ENCODE measurements around the gene ZNF785. TPM values are rescaled to one million over a fixed set of nuclear protein-coding genes. Genes with fewer than 3 reads are reported as not detected.
A peak's percentile ranks its signal among the peaks of the same experiment; 100 is the strongest.

The ZNF785 gene
- total and polyA plus RNA-seq, 2 of the 13 experiments (the other 11 are each of a cell fraction or from before 2014, with no cell fraction given), result 0.01 TPM; not detected in 1

- TF ChIP-seq NCOA2 (CRISPR knock-in tag; IDR thresholded peaks at IDR 0.05) (no peak), U2AF1 (optimal IDR thresholded peaks at IDR 0.05; ENCODE audit: low read depth, low read length) (no peak), TMF1 (CRISPR knock-in tag; IDR thresholded peaks at IDR 0.05; ENCODE audit: low read depth) (peak; percentile 39; the same call in 1 of the 2 replicates), MBD4 (IDR thresholded peaks at IDR 0.05; ENCODE audit: borderline replicate concordance, low read length) (no peak), CBFB (CRISPR knock-in tag; IDR thresholded peaks at IDR 0.05) (no peak; the same call in 1 of the 2 replicates), REPIN1 (CRISPR knock-in tag; IDR thresholded peaks at IDR 0.05; ENCODE audit: borderline replicate concordance, low read depth) (peak; percentile 77), TBP (CRISPR knock-in tag; IDR thresholded peaks at IDR 0.05) (no peak), ZNF788 (CRISPR knock-in tag; IDR thresholded peaks at IDR 0.05; ENCODE audit: borderline replicate concordance) (peak; percentile 46; the same call in 1 of the 2 replicates), PHF5A (CRISPR knock-in tag; IDR thresholded peaks at IDR 0.05; ENCODE audit: low read depth, unreplicated experiment) (no peak), TBL1XR1 (IDR thresholded peaks at IDR 0.05; ENCODE audit: borderline replicate concordance, low read length, partially characterized antibody) (no peak), BATF2 (CRISPR knock-in tag; IDR thresholded peaks at IDR 0.05) (no peak; the same call in 1 of the 2 replicates), ZNF883 (CRISPR knock-in tag; IDR thresholded peaks at IDR 0.05; ENCODE audit: not compliant biosample characterization) (no peak), NCOA1 (CRISPR knock-in tag; IDR thresholded peaks at IDR 0.05) (no peak), FOXM1 (CRISPR knock-in tag; IDR thresholded peaks at IDR 0.05) (no peak), RAD21 (CRISPR knock-in tag; IDR thresholded peaks at IDR 0.05) (peak; percentile 53), ZNF496 (CRISPR knock-in tag; IDR thresholded peaks at IDR 0.05; ENCODE audit: insufficient replicate concordance) (no peak), FLYWCH1 (CRISPR knock-in tag; IDR thresholded peaks at IDR 0.05) (peak; percentile 64; the same call in 1 of the 2 replicates), CENPT (CRISPR knock-in tag; IDR thresholded peaks at IDR 0.05; ENCODE audit: low read depth) (no peak), ZNF891 (CRISPR knock-in tag; IDR thresholded peaks at IDR 0.05) (peak; percentile 29; the same call in 1 of the 2 replicates), KDM6A (CRISPR knock-in tag; IDR thresholded peaks at IDR 0.05; ENCODE audit: low read depth) (no peak), MYNN (CRISPR knock-in tag; IDR thresholded peaks at IDR 0.05; ENCODE audit: low read depth) (no peak), CC2D1A (CRISPR knock-in tag; IDR thresholded peaks at IDR 0.05) (no peak), RORA (CRISPR knock-in tag; IDR thresholded peaks at IDR 0.05) (no peak), ATRX (CRISPR knock-in tag; IDR thresholded peaks at IDR 0.05; ENCODE audit: borderline replicate concordance) (no peak), HDAC1 (CRISPR knock-in tag; IDR thresholded peaks at IDR 0.05) (peak; percentile 100), NFKBIZ (CRISPR knock-in tag; IDR thresholded peaks at IDR 0.05) (no peak), JDP2 (CRISPR knock-in tag; IDR thresholded peaks at IDR 0.05; ENCODE audit: borderline replicate concordance) (no peak), CAMTA2 (CRISPR knock-in tag; IDR thresholded peaks at IDR 0.05; ENCODE audit: borderline replicate concordance) (no peak), CBX2 (IDR thresholded peaks at IDR 0.05; ENCODE audit: low read depth, low read length) (no peak), CBX2 (CRISPR knock-in tag; IDR thresholded peaks at IDR 0.05; ENCODE audit: low read depth) (no peak), IKZF4 (CRISPR knock-in tag; IDR thresholded peaks at IDR 0.05; ENCODE audit: borderline replicate concordance, low read depth, not compliant biosample characterization) (peak; percentile 7)
Observed at GRCh38 chr16:30571445-30572322, 13.8 kb downstream of the ZNF785 start, which contains the start of gene ZNF688 (continued).
